HG03558 (cell line): ENCODE results near the gene IZUMO4.
"Not testable (repeated sequence)": the region's sequence is repeated elsewhere in the genome, so short reads cannot be mapped to it uniquely, and the experiment has no call there.

Experiments used
- ATAC-seq: cut with Tn5 transposase; IDR thresholded peaks from one replicate; pipeline ENCODE4 v1.9.1; 2021; ENCODE audit warnings: moderate number of reproducible peaks; ENCODE audit not compliant: unreplicated experiment; ENCODE audit errors: extremely low read depth

Gene IZUMO4

DNA sequence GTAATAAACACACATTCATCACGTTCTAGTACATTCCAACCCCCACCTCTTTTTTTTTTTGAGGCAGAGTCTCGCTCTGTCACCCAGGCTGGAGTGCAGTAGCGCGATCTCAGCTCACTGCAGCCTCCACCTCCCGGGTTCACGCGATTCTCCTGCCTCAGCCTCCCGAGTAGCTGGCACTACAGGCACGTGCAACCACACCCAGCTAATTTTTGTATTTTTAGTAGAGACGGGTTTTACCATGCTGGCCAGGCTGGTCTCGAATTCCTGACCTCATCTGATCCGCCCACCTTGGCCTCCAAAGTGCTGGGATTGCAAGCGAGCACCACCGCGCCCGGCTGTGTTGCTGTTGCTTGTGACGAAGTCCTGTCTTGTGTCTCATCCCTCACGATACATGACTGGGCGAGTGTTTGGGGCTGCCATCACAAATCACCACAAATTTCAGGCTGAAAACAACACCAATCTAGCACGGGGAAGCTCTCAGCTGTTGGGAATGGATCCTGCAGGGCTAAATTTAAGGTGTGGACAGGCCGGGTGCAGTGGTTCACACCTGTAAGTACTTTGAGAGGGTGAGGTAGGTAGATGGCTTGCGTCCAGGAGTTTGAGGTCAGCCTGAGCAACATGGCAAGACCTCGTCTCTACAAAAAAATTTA is 16.3 kb upstream of the IZUMO4 start:
- no peak for ATAC-seq

- no peak for ATAC-seq
Measured at GRCh38 chr19:2081873-2082810, 14.6 kb upstream of the IZUMO4 start.

DNA sequence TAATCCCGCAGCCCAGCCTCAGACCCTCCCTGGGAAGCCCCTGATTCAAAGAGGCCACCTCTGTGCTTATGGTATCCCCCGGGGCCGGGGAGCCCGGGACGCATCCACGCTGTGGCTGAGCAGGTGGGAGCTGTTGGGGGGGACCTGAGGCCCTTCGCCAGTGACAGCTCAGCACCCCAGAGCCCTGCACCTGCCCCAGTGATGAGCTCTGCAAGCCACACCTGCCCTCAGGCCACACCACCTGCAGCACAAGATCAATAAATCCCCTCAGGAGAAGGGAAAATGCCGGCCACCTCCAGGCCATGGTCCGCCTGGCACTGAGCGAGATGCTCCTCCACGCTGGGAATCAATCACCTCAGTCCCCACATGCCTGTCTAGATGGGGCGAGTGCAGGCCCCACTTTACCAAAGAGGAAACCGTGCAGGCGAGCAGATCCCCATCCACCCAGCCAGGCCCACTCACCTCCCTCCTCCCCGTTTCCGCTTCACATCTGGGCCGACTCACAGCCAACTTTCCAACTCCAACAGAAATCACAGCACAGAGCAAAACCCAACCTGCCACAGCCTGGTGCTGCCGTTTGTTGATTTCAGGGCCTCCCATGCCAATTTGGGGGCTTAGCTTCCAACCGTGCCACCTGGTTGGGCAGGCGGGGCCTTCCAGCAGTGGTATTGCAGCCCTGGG is 13.4 kb upstream of the IZUMO4 start:
- ATAC-seq, result no peak

DNA sequence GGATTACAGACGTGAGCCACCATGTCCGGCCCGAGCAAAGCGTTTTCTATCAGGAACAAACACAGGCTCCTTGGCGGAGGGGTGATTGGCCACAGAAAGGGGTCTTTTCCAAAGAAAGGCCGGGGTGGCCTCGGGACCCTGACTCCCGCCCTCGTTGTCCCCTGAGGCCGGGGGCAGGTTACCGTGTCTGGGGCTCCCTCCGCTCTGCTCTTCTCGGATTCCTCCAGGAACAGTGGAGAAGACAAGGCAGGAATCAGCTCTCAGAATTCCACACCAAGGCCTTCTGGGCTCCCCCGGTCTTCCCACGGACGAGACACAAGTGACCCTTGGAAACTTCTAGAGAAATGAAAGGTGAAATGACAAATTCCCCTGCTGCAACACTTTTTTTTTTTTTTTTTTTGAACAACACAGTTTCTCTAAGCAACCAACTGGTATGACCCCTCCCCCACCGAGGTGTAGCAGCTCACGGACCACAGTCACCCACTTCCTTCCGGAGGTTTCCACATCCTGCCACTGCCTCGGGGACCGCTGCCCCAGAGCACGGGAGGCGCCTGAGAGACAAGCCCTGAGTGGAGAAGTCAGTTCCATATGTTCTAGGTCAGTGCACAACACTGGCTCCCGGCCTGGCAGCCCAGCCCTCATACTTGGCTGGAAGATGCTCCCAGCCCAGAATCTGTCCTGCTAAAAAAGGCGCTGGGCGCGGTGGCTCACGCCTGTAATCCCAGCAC is 11.6 kb upstream of the IZUMO4 start:
- no peak for ATAC-seq

DNA sequence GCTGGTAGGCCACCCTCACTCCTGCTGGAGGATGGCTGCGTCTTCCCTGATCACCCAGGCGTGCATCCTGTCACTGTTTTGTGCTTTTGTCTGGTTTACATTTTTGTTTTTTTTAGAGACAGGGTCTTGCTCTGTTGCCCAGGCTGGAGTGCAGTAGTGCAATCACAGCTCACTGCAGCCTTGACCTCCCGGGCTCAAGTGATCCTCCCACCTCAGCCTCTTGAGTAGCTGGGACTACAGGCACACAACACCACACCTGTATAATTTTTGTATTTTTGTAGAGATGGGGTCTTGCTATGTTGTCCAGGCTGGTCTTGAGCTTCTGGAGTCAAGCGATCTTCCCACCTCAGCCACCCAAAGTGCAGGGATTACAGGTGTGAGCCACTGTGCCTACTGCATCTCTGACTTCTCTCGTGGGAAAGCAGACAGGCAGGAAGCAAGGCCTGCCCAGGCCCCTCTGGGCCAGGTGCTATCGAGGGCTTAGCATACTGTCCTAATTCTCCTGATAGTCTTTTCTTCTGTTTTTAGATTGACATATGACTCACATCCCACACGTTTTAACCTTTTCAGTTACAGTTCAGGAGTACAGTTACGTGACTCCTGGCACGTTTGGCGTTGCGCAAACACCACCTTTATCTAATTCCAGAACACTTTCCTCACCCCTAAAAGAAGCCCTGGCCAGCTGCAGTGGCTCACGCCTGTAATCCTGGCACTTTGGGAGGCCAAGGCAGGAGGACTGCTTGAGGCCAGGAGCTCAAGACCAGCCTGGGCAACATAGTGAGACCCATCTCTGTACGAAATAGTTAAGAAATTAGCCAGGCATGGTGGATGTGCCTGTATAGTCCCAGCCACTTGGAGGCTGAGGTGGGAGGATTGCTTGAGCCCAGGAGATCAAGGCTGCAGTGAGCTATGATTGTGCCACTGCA is 9.8 kb upstream of the IZUMO4 start:
- not testable (repeated sequence) for ATAC-seq

DNA sequence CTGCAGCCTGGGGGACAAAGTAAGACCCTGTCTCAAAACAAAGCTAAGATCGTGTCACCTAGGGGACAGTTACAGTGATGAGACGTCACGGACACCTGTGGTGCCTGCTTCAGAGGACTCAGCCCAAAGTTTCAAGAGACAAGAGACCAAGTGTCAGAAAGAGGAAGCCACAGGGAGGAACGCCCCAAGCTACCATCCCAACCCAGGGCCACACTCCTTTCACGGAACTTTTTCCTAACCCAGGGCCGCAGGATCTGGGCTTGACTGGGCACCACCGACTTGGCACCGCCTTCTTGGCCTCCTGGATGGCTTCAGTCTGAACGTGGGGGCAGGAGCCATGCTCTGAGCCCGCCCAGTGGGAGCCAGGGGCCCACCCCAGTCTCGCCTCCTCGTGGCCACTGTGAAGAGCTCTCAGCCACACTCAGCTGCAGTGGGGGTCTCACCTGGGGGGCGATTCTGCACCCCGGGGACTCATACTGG is 9.1 kb upstream of the IZUMO4 start:
- no peak for ATAC-seq

- ATAC-seq, result no peak
Measured at GRCh38 chr19:2089001-2089711, 7.6 kb upstream of the IZUMO4 start.

DNA sequence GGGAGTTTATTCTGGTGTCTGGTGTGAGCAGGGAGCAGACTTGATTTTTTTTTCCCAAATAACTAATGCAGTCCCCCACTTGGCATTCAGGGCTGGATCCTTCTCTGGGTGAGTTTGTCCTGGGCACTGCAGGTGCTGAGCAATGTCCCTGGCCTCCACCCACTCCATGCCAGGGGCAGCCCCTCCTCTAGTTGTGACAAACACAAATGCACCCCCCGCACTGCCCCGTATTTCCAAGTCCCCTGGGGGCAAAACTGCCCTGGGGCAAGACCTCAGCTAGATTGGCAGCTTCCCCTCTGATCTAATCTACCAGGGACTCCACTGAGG is 7.0 kb upstream of the IZUMO4 start:
- no peak for ATAC-seq

DNA sequence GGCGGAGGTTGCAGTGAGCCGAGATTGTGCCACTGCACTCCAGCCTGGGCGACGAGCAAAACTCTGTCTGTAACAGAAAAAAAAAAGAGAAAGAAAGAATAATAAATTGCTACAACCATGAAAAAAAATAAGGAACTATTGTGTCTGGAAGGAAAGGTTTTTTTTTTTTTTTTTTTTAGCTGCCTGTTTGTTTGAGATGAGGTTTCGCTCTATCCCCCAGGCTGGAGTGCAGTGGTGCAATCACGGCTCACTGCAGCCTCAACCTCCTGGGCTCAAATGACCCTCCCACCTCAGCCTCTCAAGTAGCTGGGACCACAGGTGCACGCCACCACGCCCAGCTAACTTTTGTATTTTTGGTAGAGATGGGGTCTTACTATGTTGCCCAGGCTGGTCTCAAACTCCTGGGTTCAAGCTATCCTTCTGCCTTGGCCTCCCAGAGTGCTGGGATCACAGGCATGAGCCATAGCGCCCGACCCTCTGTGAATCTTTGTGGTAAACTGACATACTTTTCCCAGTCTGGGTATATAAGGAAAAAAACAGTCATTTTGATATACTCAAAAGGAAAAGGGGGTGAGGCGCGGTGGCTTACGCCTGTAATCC is 4.7 kb upstream of the IZUMO4 start:
- ATAC-seq, result not testable (repeated sequence)

DNA sequence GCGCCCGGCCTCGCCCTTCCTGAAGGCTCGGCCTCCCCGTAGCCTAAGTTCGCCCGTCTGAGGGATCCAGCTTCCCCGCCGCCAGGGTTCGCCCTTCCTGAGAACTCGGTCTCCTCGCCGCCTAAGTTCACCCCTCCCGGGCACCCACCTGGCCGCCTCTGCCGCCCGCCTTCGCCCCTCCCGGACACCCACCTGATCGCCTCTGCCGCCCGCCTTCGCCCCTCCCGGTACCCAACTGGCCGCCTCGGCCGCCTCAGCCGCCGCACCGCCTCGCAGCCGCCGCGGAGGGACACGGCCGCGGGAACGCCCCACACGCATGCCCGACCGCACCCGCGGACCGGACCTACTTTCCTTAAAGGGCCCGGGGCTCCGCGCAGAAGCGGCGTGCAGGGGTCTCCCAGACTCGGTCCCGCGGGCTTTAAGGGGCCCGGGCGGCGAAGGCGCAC is 658 bp upstream of the IZUMO4 start, which contains the start of gene MOB3A:
Gene MOB3A (minus strand): TSS at position 293 of the 446 bp plus-strand sequence. CDS start 17,766 bp downstream, outside the sequence.
- ATAC-seq, result peak; percentile 22

- no peak for ATAC-seq
Measured at GRCh38 chr19:2097203-2097885, 629 bp downstream of the IZUMO4 start.

- ATAC-seq, result no peak
Measured at GRCh38 chr19:2097886-2098327, 1.2 kb downstream of the IZUMO4 start.

GRCh38 chr19:2099054-2099501 is 2.4 kb downstream of the IZUMO4 start:
- no peak for ATAC-seq

DNA sequence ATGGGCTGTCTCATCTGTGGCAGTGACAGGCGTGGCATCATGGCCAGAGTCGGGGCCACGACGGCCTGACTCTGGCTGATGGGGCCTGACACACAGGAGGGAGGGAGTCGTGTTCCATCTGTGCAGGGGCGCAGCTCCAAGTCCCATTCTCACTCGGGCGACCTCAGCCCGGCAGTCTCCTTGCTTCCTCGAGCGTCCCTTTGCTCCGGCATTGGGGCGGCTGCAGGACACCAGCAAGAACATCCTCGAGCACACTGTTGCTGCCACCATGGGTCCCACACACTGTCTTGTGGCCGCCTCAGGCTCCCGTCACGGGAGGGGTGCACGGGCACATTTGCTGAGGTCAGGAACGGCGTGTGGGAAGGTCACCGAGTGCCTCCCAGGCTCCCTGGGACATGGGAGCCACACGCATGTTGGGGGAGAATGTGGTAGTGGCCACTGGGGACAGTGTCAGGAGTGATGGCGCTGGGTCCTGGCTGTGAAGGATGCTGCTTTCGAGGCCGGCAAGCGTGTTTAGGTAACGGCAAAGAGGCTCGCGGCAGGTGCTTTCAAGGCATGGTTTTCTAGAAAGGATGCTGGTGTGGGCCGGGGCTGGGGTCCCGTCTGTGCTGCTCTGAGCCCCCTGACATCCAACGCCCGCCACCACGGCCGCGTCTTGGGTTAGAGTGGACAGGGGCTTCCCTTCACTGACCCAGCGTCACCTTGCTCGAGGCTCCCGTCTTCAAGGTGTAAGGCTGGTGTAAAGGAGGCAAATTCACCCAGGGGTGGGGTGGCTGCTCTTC is 3.4 kb downstream of the IZUMO4 start:
- ATAC-seq, result no peak

GRCh38 chr19:2100719-2101061 is 4.0 kb downstream of the IZUMO4 start:
- ATAC-seq, result no peak

- no peak for ATAC-seq
Measured at GRCh38 chr19:2101417-2102335, 5.0 kb downstream of the IZUMO4 start.
